ENCODE results near the gene SLC26A6. TPM values are rescaled to one million over a fixed set of nuclear protein-coding genes. Genes with fewer than 3 reads are reported as not detected.

Gene SLC26A6
- total RNA-seq, 1 experiment from 2014 or later, result 44.9 TPM

GRCh38 chr3:48647714-48648113 lies 12.5 kb upstream of the SLC26A6 start:
- H3K4me2 ChIP-seq (ENCODE audit: low read length), result no peak overlapping the region
- no peak overlapping the region for H3K27ac ChIP-seq (ENCODE audit: low read length)
- intact Hi-C loops (cut with micrococcal nuclease), result no loop called here
- TF ChIP-seq, protein P1, sequence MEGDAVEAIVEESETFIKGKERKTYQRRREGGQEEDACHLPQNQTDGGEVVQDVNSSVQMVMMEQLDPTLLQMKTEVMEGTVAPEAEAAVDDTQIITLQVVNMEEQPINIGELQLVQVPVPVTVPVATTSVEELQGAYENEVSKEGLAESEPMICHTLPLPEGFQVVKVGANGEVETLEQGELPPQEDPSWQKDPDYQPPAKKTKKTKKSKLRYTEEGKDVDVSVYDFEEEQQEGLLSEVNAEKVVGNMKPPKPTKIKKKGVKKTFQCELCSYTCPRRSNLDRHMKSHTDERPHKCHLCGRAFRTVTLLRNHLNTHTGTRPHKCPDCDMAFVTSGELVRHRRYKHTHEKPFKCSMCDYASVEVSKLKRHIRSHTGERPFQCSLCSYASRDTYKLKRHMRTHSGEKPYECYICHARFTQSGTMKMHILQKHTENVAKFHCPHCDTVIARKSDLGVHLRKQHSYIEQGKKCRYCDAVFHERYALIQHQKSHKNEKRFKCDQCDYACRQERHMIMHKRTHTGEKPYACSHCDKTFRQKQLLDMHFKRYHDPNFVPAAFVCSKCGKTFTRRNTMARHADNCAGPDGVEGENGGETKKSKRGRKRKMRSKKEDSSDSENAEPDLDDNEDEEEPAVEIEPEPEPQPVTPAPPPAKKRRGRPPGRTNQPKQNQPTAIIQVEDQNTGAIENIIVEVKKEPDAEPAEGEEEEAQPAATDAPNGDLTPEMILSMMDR (conservative IDR thresholded peaks at IDR 0.05; ENCODE audit: low read depth, low read length), result no peak
- TF ChIP-seq EZH2 (IDR thresholded peaks at IDR 0.05; ENCODE audit: low read length, unreplicated experiment), result no peak
- TF ChIP-seq EZH2phosphoT487 (IDR thresholded peaks at IDR 0.05; ENCODE audit: borderline replicate concordance, low read length), result no peak
- H3K27me3 ChIP-seq (ENCODE audit: low read length), result no peaks in the 10 kb centered on the region
- no peaks in the 10 kb centered on the region for H3K9me3 ChIP-seq (ENCODE audit: low read length)
- ATAC-seq (no peak), DNase-seq (no peak)
- no peaks in the 10 kb centered on the region for H3K79me2 ChIP-seq (ENCODE audit: low read length)
- no peaks in the 10 kb centered on the region for H3K9me2 ChIP-seq (replicated peaks; ENCODE audit: low read length)
- H2AFZ ChIP-seq (ENCODE audit: low read length), result no peak overlapping the region
- H3K36me3 ChIP-seq (ENCODE audit: low read depth, low read length), result no peaks in the 10 kb centered on the region
- H3K4me1 ChIP-seq (ENCODE audit: insufficient read depth, low read length), result no peaks in the 10 kb centered on the region
- no peak overlapping the region for H3K4me3 ChIP-seq (ENCODE audit: low read length)
- POLR2A ChIA-PET (ENCODE audit: unreplicated experiment), result interaction anchor here (0.5 kb wide), 1 partner anchor 88 kb away, joined by 8 read pairs; no protein-coding TSS in a partner anchor
- H3F3A ChIP-seq (ENCODE audit: low read length, unreplicated experiment), result no peaks in the 10 kb centered on the region
- CTCF ChIA-PET, result no interaction called here
- no peaks in the 10 kb centered on the region for H4K20me1 ChIP-seq (ENCODE audit: low read length)
- no peak overlapping the region for H3K9ac ChIP-seq (ENCODE audit: low read length)
- BruUV-seq (replicated peaks), result no TSS peak

GRCh38 chr3:48644898-48645760 lies 9.9 kb upstream of the SLC26A6 start:
- no peaks in the 10 kb centered on the region for H3K4me1 ChIP-seq (ENCODE audit: insufficient read depth, low read length)
- no peaks in the 10 kb centered on the region for H3K36me3 ChIP-seq (ENCODE audit: low read depth, low read length)
- H3K9me2 ChIP-seq (replicated peaks; ENCODE audit: low read length), result no peaks in the 10 kb centered on the region
- no peak overlapping the region for H3K9ac ChIP-seq (ENCODE audit: low read length)
- TF ChIP-seq EZH2 (IDR thresholded peaks at IDR 0.05; ENCODE audit: low read length, unreplicated experiment), result no peak
- TF ChIP-seq, protein P1 (conservative IDR thresholded peaks at IDR 0.05; ENCODE audit: low read depth, low read length), result no peak
- TF ChIP-seq EZH2phosphoT487 (IDR thresholded peaks at IDR 0.05; ENCODE audit: borderline replicate concordance, low read length), result no peak
- H3K27me3 ChIP-seq (ENCODE audit: low read length), result no peaks in the 10 kb centered on the region
- DNase-seq (no peak), ATAC-seq (no peak)
- H3K79me2 ChIP-seq (ENCODE audit: low read length), result no peaks in the 10 kb centered on the region
- no peak overlapping the region for H3K4me2 ChIP-seq (ENCODE audit: low read length)
- intact Hi-C loops (cut with micrococcal nuclease), result no loop called here
- H3F3A ChIP-seq (ENCODE audit: low read length, unreplicated experiment), result no peaks in the 10 kb centered on the region
- no peaks in the 10 kb centered on the region for H4K20me1 ChIP-seq (ENCODE audit: low read length)
- ChIA-PET POLR2A (ENCODE audit: unreplicated experiment) (no interaction called here), CTCF (interaction anchor here (0.6 kb wide), 1 partner anchor 61 kb away, joined by 3 read pairs; no protein-coding TSS in a partner anchor)
- no peak overlapping the region for H3K27ac ChIP-seq (ENCODE audit: low read length)
- no peak overlapping the region for H2AFZ ChIP-seq (ENCODE audit: low read length)
- BruUV-seq (replicated peaks), result no TSS peak
- H3K4me3 ChIP-seq (ENCODE audit: low read length), result no peak overlapping the region
- no peaks in the 10 kb centered on the region for H3K9me3 ChIP-seq (ENCODE audit: low read length)

DNA sequence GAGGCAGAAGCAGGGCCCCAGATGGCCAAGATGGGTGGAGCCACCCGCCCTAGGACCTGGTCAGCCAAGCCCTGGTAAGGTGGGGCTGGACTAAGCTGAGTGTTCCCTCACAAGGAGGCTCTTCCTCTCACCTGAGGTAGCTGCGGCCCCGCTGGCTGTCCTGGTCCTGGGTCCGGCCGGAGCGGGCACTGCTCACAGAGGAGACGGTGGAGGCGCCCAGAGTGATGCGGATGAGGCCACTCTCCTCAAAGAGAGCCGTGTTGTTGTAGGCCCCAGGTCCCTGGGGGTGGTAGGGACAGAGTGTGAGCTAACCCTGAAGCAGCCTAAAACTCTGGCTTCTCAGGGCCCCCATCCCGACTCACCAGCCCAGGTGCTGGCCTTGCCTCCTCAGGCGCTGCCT lies 7.3 kb upstream of the SLC26A6 start:
- H3K9me2 ChIP-seq (replicated peaks; ENCODE audit: low read length), result no peaks in the 10 kb centered on the region
- intact Hi-C loops (cut with micrococcal nuclease), result no loop called here
- no peaks in the 10 kb centered on the region for H4K20me1 ChIP-seq (ENCODE audit: low read length)
- CTCF ChIA-PET, result no interaction called here
- no peaks in the 10 kb centered on the region for H3K79me2 ChIP-seq (ENCODE audit: low read length)
- TF ChIP-seq EZH2phosphoT487 (IDR thresholded peaks at IDR 0.05; ENCODE audit: borderline replicate concordance, low read length) (no peak), EZH2 (IDR thresholded peaks at IDR 0.05; ENCODE audit: low read length, unreplicated experiment) (no peak)
- TF ChIP-seq, protein P1 (conservative IDR thresholded peaks at IDR 0.05; ENCODE audit: low read depth, low read length), result no peak
- H3K9ac ChIP-seq (ENCODE audit: low read length), result no peak overlapping the region
- H3K9me3 ChIP-seq (ENCODE audit: low read length), result no peaks in the 10 kb centered on the region
- H3K36me3 ChIP-seq (ENCODE audit: low read depth, low read length), result no peaks in the 10 kb centered on the region
- no TSS peak for BruUV-seq (replicated peaks)
- POLR2A ChIA-PET (ENCODE audit: unreplicated experiment), result no interaction called here
- no peak overlapping the region for H2AFZ ChIP-seq (ENCODE audit: low read length)
- H3F3A ChIP-seq (ENCODE audit: low read length, unreplicated experiment), result no peaks in the 10 kb centered on the region
- H3K4me3 ChIP-seq (ENCODE audit: low read length), result no peak overlapping the region
- no peaks in the 10 kb centered on the region for H3K27me3 ChIP-seq (ENCODE audit: low read length)
- ATAC-seq, result no peak
- no peak overlapping the region for H3K4me2 ChIP-seq (ENCODE audit: low read length)
- H3K27ac ChIP-seq (ENCODE audit: low read length), result no peak overlapping the region
- no peaks in the 10 kb centered on the region for H3K4me1 ChIP-seq (ENCODE audit: insufficient read depth, low read length)
- DNase-seq, result no peak
